GM21723 (cell line): ENCODE data around the gene HDAC9.
"Not testable (repeated sequence)": the region's sequence is repeated elsewhere in the genome, so short reads cannot be mapped to it uniquely, and the experiment has no call there.

Experiments
- ATAC-seq: cut with Tn5 transposase; IDR thresholded peaks from one replicate; pipeline ENCODE4 v1.9.1; 2021; ENCODE audit warnings: mild to moderate bottlenecking, moderate library complexity; ENCODE audit not compliant: unreplicated experiment

HDAC9 gene

GRCh38 chr7:18996583-18996982 lies 501.0 kb downstream of the HDAC9 start:
- ATAC-seq = no peak

- ATAC-seq = no peak
Observed at GRCh38 chr7:18997477-18998150, 502.1 kb downstream of the HDAC9 start.

GRCh38 chr7:19000410-19000809 lies 504.9 kb downstream of the HDAC9 start:
- no peak for ATAC-seq

- ATAC-seq = no peak
Observed at GRCh38 chr7:19001854-19002253, 506.3 kb downstream of the HDAC9 start.

GRCh38 chr7:19009241-19009935 lies 513.8 kb downstream of the HDAC9 start:
- no peak for ATAC-seq

- ATAC-seq = no peak
Observed at GRCh38 chr7:19009936-19010280, 514.4 kb downstream of the HDAC9 start.

GRCh38 chr7:19011212-19011611 lies 515.7 kb downstream of the HDAC9 start:
- no peak for ATAC-seq

- ATAC-seq = no peak
Observed at GRCh38 chr7:19015098-19015497, 519.5 kb downstream of the HDAC9 start.

- no peak for ATAC-seq
Observed at GRCh38 chr7:19016140-19016539, 520.6 kb downstream of the HDAC9 start.

GRCh38 chr7:19017374-19017773 lies 521.8 kb downstream of the HDAC9 start:
- no peak for ATAC-seq

GRCh38 chr7:19020062-19020461 lies 524.5 kb downstream of the HDAC9 start:
- no peak for ATAC-seq

GRCh38 chr7:19020711-19021110 lies 525.2 kb downstream of the HDAC9 start:
- ATAC-seq = no peak

- no peak for ATAC-seq
Observed at GRCh38 chr7:19023477-19023876, 527.9 kb downstream of the HDAC9 start.

GRCh38 chr7:19024261-19024660 lies 528.7 kb downstream of the HDAC9 start:
- ATAC-seq = no peak

- no peak for ATAC-seq
Observed at GRCh38 chr7:19026888-19027287, 531.3 kb downstream of the HDAC9 start.

- ATAC-seq = no peak
Observed at GRCh38 chr7:19030281-19030680, 534.7 kb downstream of the HDAC9 start.

- ATAC-seq = not testable (repeated sequence)
Observed at GRCh38 chr7:19032942-19033341, 537.4 kb downstream of the HDAC9 start.

GRCh38 chr7:19051767-19052375 lies 556.3 kb downstream of the HDAC9 start:
- peak; percentile 94 for ATAC-seq
